Effector memory CD4-positive, alpha-beta T cell (primary cell): ENCODE results near the gene HLA-DOB.
A peak's percentile ranks its signal among the peaks of the same experiment; 100 is the strongest.

Source experiments
- DNase-seq, 3 donors: peaks; one replicate each; pipeline ENCODE4 v3.0.0-alpha.2; 2020
- H3K27ac ChIP-seq: 2 replicates; pipeline ENCODE4 v1.7.0; 2013; ENCODE audit warnings: mild to moderate bottlenecking, low read length, moderate library complexity; ENCODE audit not compliant: insufficient read depth, poor library complexity, severe bottlenecking
- H3K27me3 ChIP-seq: replicated peaks from 2 replicates; pipeline ENCODE4 v1.7.0; 2013; ENCODE audit warnings: mild to moderate bottlenecking, low read length; ENCODE audit not compliant: insufficient read depth, control insufficient read depth, poor library complexity, severe bottlenecking
- H3K36me3 ChIP-seq: 2 replicates; pipeline ENCODE4 v1.7.0; 2013; ENCODE audit warnings: mild to moderate bottlenecking, low read length, moderate library complexity; ENCODE audit not compliant: control insufficient read depth, insufficient read depth
- H3K4me1 ChIP-seq: 2 replicates; pipeline ENCODE4 v1.7.0; 2013; ENCODE audit warnings: low read length, mild to moderate bottlenecking; ENCODE audit not compliant: control insufficient read depth, insufficient read depth, poor library complexity, severe bottlenecking
- H3K4me3 ChIP-seq: 2 replicates; pipeline ENCODE4 v1.7.0; 2013; ENCODE audit warnings: low read length, low read depth, mild to moderate bottlenecking; ENCODE audit not compliant: insufficient read depth, poor library complexity, severe bottlenecking
- H3K9me3 ChIP-seq: 2 replicates; pipeline ENCODE4 v1.7.0; 2013; ENCODE audit warnings: mild to moderate bottlenecking, low read length, moderate library complexity; ENCODE audit not compliant: control insufficient read depth

The HLA-DOB gene

DNA sequence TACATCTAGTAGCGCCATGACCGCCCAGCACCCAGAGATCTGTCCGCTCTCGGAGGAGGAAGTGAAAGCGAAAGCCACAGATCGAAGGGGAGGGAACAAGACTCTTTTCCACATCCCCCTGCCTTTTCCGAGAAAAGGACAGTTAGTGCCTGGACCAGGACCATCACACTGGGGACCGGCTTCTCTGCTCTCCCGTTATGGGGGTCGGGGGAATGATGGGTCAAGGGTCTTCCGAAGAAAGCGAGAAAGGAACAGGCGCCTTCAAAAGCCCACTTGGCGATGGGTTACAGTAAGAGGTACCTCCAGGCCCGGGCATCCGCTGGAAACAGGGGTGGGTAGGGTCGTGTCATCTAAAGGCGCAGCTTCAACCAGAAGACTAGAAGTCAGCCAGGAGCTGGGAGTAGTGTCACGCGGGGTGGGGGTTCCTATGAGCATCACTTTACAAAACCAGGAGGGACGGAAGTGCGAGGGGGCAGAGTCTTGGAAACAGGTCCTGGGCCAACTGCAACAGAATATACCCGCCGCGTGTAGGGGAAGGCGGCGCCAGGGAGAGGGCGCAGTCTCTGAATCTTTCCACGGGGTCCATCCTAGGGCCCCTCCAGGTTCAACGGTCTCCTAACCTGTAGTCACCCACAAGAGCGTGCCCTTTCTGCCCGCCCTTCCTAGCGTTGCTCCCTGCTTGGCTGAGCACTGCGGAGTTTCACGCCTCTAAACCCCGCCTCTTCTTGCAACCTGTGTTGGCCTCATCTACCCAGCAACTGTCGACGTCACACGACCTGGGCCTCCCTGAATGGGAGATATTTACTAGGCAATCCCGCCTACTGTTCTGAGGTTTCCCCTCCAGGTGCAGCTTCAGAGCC lies 27.4 kb upstream of the HLA-DOB start, which contains the start of gene PSMB8:
Gene PSMB8, minus strand, starts transcription at position 69 of the 860 bp plus-strand sequence. Its CDS starts 51 bp downstream, at position 18.
- DNase-seq, result peak; percentile 95 to 99 (median 96)
- Histone ChIP-seq H3K4me1 (peaks cover 73% of the 10 kb centered on the region), H3K36me3 (peaks cover 45% of the 10 kb centered on the region)

DNA sequence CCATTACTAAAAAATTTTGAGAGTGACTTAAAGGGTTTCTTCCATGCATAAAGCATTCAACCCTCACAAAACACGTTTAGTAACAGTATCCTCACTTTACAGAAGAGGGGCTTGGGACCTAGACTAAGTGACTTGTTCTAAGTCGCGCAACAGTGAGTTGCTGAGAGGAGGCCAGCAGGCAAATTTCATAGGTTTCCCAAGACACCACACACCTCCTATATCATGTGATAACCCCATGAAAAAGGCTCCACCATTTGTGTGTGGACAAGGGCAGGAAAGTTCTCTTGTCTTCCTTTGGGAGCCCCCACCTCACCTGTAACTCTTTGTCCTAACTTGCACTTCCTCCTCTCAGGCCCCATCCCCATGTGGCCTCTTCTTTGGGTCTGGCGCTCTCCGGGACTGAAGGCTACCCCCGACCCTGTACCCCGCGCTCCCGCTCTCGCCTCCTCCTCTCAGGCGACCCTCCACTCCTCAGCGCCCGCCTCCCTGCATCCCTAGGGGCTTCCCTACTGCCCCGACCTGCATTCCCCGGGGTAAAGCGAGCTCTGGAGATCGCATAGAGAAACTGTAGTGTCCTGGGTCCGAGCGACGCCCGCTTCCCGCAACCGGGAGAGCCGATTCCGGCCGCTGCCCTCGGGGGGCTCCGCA lies 26.7 kb upstream of the HLA-DOB start:
- no peaks in the 10 kb centered on the region for H3K27me3 ChIP-seq
- no peak for DNase-seq
- H3K4me1 ChIP-seq, result peaks cover 66% of the 10 kb centered on the region
- H3K36me3 ChIP-seq, result peaks cover 37% of the 10 kb centered on the region
- no peaks in the 10 kb centered on the region for H3K9me3 ChIP-seq
- peak overlapping the region; percentile 96 for H3K27ac ChIP-seq
- H3K4me3 ChIP-seq, result peak overlapping the region; percentile 89

More for the DNA sequence above, 27.4 kb upstream of the HLA-DOB start, which contains the start of gene PSMB8:
- H3K4me3 ChIP-seq, result peak within 1 kb of the TSS; percentile 89
- H3K27me3 ChIP-seq, result no peaks in the 10 kb centered on the region
- no peaks in the 10 kb centered on the region for H3K9me3 ChIP-seq
- H3K27ac ChIP-seq, result peak within 1 kb of the TSS; percentile 96

DNA sequence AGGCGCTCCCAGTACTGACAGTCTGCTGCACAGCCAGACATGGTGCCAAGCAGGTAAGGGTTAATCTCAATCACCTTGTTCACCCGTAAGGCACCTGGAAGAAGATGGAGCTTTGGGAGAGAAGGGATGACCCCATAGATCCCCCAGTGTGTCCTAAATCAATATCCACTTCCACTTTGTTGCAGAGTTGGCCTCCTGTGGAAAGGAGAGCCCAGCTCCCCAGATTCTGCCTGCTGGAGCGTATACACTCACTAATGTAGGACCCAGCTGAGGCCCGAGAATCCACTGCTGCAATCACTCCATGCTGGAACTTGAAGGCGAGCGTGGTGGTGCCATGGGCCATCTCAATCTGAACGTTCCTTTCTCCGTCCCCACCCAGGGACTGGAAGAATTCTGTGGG lies 25.9 kb upstream of the HLA-DOB start:
- H3K4me3 ChIP-seq, result peak overlapping the region; percentile 89
- peaks cover 62% of the 10 kb centered on the region for H3K4me1 ChIP-seq

DNA sequence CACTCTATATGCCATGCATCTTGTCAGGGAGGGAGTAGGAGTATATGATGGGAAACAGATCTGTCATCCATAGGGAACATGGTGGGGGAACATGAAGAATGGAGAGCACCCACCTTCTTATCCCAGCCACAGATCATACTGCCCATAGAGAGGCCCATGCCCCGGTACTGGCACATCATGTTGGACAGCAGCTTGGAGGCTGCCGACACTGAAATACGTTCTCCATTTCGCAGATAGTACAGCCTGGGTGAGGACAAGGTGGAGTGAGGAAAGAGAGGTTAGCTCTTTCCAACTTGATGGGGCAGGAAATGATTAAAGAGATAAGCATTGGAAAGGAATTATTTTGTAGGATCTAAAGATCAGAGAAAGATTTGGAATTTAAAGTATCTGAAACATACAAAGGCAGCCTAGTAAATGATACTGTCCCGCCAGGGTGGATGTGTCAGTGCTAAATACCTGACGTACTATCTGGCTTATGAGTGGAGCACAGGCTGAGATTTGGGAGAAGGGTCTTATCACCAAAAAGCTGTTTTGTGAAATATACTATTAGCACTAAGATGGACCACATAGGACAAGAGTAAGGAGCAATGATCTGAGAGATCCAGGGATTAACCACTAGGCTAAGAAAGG lies 25.3 kb upstream of the HLA-DOB start:
- H3K27ac ChIP-seq, result peak overlapping the region; percentile 96
- H3K4me3 ChIP-seq, result peak overlapping the region; percentile 89
- no peak for DNase-seq
- no peaks in the 10 kb centered on the region for H3K27me3 ChIP-seq
- H3K36me3 ChIP-seq, result peaks cover 24% of the 10 kb centered on the region
- peaks cover 62% of the 10 kb centered on the region for H3K4me1 ChIP-seq
- no peaks in the 10 kb centered on the region for H3K9me3 ChIP-seq

More for the DNA sequence above, 25.9 kb upstream of the HLA-DOB start:
- no peaks in the 10 kb centered on the region for H3K27me3 ChIP-seq
- H3K9me3 ChIP-seq, result no peaks in the 10 kb centered on the region
- no peak for DNase-seq
- peak overlapping the region; percentile 96 for H3K27ac ChIP-seq
- H3K36me3 ChIP-seq, result peaks cover 29% of the 10 kb centered on the region

DNA sequence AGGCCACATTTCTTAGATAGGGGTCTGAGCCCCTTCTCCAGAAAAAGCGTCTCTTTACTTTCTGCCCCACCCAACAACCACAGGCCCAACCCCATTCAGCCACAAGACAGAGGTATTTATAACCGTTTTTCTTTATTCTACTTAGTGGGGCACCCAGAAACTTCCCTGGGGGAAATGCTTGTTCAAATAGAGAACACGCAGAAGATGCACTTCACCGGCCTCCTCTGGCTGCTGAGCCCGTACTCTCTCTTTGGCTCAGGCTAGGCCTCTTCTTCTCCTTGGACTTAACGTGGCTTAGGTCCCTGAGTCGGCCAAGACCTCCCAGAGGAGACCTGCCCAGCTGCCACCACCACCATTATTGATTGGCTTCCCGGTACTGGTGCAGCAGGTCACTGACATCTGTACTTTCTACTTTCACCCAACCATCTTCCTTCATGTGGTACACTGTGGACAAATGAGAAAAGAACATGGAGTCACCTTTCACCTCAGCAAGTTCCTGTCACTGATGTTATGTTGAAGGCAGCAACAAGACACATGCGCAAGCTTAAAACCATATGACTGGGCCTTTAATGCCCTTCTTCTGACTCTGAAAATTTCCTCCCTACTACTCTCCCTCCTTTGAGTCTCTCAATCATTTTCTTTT lies 23.9 kb upstream of the HLA-DOB start:
- Histone ChIP-seq H3K27ac (peak overlapping the region; percentile 54), H3K27me3 (no peaks in the 10 kb centered on the region), H3K4me3 (no peak overlapping the region), H3K9me3 (no peaks in the 10 kb centered on the region), H3K36me3 (peaks cover 19% of the 10 kb centered on the region), H3K4me1 (peaks cover 52% of the 10 kb centered on the region)
- no peak for DNase-seq

- no peak for DNase-seq
- peaks cover 33% of the 10 kb centered on the region for H3K36me3 ChIP-seq
- H3K4me1 ChIP-seq, result peaks cover 46% of the 10 kb centered on the region
- H3K27me3 ChIP-seq, result no peaks in the 10 kb centered on the region
- no peaks in the 10 kb centered on the region for H3K9me3 ChIP-seq
- no peak overlapping the region for H3K4me3 ChIP-seq
- H3K27ac ChIP-seq, result no peak overlapping the region
These were observed 22.6 kb upstream of the HLA-DOB start for GRCh38 chr6:32839356-32839755.

DNA sequence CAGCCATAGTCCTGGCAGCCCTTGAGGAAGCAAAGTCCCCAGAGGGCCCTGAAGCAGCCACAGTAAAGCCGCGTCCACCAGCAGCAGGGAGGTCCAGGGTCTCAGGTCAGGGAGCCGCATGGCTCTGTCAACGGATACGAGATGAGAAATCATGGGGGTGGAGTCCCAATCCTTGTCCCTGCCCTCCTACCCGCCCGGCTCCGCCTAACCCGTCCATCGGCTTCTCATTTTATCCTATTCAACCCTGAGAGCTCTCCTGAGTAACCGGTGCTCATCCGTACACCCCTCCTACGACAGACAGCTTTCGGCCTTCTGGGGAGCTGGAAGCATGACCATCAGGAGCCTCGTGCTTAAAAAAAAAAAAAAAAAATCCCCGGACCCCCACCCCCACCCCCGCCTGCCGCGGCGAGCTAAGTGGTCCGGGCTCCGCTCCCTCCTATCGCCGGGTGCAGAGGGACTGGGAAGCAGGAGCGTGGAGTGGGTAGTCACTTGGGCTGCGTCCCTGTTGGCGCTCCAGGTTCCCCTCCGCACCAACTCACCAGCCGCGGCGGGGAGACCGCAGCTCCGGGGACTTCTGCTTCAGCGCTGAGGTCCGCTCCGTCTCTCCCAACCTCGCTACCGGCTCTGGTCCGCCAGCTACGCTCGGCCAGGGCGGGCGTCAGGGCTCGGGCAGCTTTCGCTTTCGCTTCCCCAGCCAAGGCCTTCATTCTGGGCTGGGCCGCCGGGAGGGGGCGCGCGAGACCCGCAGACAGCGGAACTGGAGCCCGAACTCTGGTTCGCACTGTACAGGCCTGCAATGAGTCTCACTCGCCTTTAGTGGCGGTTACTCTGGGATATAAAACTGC lies 21.5 kb upstream of the HLA-DOB start, which contains the start of gene TAP2:
Gene TAP2, minus strand, starts transcription at position 626 of the 845 bp plus-strand sequence. Its CDS starts 506 bp downstream, at position 120.
- Histone ChIP-seq H3K4me1 (peaks cover 45% of the 10 kb centered on the region), H3K27me3 (no peaks in the 10 kb centered on the region), H3K4me3 (peak within 1 kb of the TSS; percentile 80), H3K27ac (peak within 1 kb of the TSS; percentile 85), H3K36me3 (peaks cover 40% of the 10 kb centered on the region), H3K9me3 (no peaks in the 10 kb centered on the region)
- peak; percentile 93 to 96 (median 96) for DNase-seq

- Histone ChIP-seq H3K4me1 (peaks cover 39% of the 10 kb centered on the region), H3K36me3 (peaks cover 45% of the 10 kb centered on the region), H3K27ac (peak overlapping the region; percentile 85), H3K9me3 (no peaks in the 10 kb centered on the region), H3K27me3 (no peaks in the 10 kb centered on the region), H3K4me3 (peak overlapping the region; percentile 80)
- DNase-seq, result no peak
These were observed 20.9 kb upstream of the HLA-DOB start for GRCh38 chr6:32837651-32838113.

GRCh38 chr6:32836873-32837272 lies 20.1 kb upstream of the HLA-DOB start:
- DNase-seq, result no peak
- H3K4me3 ChIP-seq, result no peak overlapping the region
- H3K36me3 ChIP-seq, result peaks cover 48% of the 10 kb centered on the region
- no peaks in the 10 kb centered on the region for H3K27me3 ChIP-seq
- H3K9me3 ChIP-seq, result no peaks in the 10 kb centered on the region
- peaks cover 31% of the 10 kb centered on the region for H3K4me1 ChIP-seq
- H3K27ac ChIP-seq, result no peak overlapping the region
